GM03348 (cell line): ENCODE results near the gene DNAJA3.

Experiments used
- DNase-seq: peaks from one replicate; pipeline ENCODE4 v3.0.0; 2012; ENCODE audit warnings: low spot score

DNAJA3 gene

DNA sequence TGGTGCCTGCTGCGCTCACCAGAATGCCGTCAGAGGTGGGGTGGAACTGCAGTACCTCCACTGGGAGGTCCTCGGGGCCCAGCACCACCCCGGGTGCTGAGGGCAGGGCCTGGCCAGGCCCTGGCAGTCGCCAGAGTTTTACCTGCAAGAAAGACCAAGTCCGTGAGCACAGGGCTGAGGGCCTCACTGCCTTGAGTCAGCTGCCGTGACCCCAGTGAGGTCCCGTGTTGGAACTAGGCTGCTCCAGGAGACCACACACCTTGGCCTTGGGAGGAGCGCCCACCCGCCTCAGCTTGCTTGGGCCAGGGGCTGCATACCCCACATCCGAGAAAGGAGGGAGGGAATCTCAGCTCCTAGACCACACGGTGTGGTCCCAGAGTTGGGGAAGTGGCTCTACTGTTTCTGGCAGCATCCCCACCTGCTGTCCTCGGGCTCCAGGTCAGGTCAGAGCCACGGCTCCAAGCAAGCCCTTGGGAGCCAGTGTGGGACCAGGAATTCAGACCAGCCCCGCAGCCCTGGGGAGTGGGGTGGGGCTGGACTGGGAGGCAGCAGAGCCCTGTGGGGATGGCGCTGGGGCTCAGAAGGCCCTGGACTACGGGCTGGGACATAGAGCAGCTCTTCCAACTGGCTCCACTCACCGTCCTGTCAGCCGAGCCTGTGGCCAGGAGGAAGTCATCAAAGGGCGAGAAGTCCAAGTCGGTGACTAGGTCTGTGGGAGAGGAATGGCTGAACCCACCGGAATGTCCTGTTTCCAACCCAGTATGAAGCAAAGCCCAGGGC lies 17.9 kb upstream of the DNAJA3 start:
- DNase-seq: no peak

DNA sequence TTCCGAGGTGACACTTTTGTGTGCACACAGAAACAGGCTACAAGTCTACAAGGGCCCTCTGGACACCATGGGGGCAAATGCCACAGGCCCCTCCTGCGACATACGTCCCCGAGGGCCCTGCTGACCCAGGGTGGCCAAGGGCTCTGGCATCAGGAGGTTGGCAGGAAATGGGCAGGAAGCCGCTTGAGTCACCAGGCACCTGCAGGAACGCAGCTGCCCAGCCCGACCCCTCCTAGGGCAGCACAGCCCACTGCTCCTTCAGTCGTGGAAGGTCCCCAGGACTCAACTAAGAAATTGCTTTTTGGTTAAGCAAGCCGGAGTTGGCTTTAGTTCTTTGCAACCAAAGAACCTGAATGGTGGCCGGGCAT lies 17.4 kb upstream of the DNAJA3 start:
- DNase-seq: no peak

DNA sequence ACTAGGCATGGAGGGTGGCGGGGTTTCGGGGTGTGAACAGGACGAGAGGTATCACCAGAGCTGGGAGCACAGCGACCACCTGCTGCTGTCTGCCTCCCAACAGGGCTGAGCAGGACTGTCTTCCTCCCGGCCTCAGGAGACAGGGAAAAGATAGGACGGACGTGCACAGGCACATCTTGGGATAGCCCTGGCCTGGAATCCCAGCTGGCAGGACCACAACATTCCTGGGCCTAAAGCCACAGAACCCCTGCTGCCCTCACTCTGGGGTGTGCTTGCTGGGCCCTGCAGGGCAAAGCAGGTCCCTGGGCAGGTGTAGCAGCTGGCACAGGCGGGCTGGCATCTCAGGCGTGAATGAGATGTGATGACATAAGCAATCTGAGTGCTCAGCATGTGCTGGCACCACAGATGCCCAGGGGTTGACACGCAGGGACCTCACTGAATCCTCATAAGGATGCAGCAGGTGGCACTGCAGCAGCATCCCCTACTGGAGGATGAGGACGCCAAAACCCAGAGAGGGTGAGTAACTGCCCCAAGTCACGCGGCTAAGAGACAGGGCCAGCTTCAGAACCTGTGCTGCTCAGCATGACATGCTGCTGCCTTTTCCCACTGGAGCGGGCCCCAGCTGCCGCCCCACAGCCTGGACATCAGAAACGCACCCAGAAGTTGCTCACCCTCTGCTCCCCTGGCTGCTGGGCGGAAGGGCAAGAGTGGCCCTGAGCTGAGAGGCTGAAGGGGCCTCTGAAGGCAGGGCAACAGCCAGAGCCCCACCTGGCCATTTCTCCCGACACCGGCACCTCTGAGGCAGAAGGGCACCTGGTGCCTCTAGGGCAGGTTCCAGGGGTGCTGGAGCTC lies 16.4 kb upstream of the DNAJA3 start:
- DNase-seq: no peak

- no peak for DNase-seq
These were observed 15.2 kb upstream of the DNAJA3 start for GRCh38 chr16:4410335-4411075.

DNA sequence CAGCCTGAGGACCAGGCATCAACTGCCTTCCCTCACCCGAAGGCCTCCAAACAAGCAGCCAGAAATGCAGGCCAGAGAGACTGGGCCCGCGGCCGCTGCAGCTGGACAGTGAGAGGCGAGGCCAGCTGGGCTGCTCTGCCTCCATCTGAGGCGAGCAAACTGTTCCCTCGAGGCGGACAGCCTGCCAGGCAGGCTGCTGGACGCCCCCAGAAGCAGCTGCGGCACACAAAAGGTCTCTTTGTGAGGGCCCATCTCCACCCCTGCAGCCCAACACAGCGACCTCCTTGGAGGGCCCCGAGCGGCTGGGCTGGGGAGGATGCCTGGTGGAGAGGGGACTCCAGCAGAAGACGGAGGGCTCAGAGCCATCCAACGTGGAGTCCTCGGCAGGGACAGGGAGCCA lies 14.0 kb upstream of the DNAJA3 start:
- no peak for DNase-seq

DNA sequence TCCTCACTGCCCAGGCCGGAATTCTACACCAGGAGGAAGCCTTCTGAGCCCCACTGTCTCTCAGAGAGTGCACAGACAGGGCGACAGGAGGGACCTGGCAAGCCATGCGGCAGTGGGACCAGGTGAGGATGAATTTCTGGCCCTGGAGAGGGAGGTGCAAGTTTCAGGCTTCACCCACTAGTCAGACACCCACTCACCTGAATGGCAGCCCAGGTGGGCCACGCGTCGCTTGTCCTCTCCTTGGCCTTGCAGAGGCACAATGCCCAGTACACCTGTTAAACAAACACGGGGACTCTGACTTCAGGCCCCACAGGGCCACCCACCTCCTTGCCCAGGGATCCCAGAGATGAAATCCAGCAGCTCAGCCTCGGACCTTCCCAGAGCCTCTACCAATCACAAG lies 13.5 kb upstream of the DNAJA3 start:
- no peak for DNase-seq

GRCh38 chr16:4412854-4413253 lies 12.8 kb upstream of the DNAJA3 start:
- no peak for DNase-seq

GRCh38 chr16:4414187-4414917 lies 11.3 kb upstream of the DNAJA3 start:
- DNase-seq: no peak

DNA sequence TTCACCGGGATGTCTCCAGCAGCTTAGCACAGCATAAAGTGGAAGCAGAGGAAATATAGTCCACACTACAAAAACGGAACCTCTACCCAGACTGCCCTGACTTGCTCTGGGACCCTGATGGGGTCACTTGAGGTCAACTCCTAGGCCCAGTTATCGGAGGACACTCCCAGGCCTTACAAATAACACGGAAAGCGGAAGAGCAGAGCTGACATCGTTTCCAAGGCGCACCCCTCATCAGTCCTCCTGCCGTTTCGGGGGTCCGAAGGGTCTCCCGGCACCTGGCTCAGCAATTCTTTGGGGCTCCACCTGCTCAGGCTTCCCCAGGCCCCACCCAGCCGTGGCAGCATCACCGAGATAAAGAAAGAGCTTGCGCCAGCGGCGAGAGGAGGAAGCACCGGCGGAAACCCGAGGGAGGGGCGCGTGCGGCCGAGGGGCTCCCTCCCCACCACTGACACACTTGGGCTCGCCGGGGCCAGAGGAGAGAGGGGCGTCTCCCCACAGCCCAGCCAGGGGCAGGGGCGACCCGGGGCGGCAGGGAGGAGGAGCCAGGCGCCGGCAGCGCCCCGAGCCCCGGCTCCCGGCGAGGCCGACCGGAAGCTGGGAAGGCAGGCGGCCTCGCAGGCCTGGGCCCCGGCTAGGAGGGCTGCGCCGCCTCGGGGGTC lies 10.0 kb upstream of the DNAJA3 start:
- DNase-seq: peak; percentile 64

DNA sequence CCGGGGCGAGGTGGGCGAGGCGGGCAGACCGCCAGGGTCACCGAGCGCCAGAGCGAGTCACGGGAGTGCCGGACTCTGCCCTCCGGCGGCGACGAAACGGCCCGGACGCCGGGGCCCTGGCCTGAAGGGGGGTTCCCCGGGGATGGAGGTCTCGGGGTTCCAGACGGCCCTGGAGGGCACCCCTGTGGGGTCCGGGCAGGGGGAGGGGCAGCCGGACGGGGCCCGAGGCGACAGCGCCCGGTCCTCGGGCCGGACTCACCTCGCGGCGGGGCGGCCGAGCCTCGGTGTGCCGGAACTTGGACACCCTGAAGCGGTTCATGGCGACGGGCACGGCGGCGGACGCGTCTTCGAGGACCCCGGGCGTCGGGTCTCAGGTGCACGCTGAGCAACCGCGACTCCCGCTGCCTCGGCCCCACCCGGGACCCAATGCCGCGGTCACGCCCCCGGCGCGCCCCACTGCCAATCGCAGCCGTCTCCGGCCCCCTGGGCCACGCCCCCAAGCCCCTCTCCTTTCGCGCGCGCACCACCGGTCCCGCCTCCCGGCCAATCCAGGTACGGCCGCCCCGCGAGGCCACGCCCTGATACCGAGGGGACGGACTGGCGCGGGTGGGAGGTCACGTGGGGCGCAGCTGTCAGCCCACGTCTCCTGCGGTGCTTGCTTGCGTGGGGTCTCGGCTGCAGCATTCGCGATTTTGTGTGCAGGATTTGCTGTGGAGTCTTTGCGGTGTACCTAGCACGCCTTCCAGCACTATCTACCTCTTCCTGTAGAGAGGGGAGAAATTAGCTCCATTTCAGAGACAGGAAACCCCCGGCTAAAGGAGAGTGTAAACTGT lies 9.3 kb upstream of the DNAJA3 start, which contains the start of gene CORO7:
CORO7 (minus strand) TSS at position 397 of the 833 bp plus-strand sequence; CDS start at position 319, 78 bp downstream.
- DNase-seq: peak; percentile 99

DNA sequence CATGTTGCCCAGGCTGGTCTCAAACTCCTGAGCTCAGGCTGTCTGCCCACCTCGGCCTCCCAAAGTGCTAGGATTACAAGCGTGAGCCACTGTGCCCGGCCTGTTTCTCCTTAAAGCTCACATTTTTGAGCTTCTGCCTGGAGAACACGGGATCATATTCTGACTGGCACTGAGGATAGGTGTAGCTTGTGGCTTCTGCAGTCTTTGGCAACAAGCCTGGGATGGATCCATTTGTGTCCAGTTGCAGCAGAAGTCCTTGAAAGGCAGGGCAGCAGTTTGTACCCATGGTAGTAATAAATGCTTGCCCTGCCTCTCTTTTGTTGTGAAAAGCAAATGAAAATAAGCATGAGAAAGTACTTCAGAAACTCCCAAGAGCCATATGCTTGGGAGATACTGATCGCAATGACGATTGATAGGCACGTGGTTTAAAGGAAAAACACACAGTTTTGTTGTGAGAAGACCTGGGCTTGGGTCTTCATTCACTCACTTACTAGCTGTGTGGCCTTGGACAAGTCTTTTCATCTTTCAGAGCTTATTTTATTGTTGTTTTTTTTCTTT lies 6.2 kb upstream of the DNAJA3 start:
- DNase-seq: no peak

- DNase-seq: no peak
These were observed 5.1 kb upstream of the DNAJA3 start for GRCh38 chr16:4420505-4421105.

DNA sequence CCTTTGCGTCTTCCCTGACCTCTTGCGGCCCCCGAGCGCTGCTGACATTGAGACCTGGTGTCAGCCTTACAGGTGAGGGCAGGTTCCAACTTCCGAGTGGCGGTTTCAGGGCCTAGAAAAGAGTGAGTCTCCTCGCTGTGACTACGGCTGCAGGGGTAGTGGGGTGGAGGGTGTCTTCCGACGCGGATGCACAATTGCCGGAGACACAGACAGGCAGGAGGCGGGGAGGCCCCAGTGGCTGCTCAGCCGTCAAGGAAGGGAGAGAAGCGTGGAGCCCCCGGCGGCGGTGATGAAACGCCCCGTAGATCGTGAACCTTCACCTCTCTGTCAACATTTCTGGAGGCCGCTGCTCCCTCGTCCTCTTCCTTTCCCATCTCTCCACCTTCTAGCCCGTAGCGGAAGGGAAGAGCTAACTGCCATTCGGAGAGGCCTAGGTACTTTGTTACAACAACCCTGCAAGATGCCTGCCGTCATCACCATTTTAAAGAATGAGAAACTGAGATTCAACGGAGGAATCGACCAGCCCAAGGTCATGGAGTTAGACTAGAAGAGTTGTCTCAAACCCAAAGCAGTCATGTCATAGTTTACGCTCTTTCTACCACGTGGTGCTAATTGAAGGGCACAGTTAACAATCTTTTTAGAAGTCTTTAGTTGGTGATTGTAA lies 485 bp downstream of the DNAJA3 start:
- peak; percentile 39 for DNase-seq

DNA sequence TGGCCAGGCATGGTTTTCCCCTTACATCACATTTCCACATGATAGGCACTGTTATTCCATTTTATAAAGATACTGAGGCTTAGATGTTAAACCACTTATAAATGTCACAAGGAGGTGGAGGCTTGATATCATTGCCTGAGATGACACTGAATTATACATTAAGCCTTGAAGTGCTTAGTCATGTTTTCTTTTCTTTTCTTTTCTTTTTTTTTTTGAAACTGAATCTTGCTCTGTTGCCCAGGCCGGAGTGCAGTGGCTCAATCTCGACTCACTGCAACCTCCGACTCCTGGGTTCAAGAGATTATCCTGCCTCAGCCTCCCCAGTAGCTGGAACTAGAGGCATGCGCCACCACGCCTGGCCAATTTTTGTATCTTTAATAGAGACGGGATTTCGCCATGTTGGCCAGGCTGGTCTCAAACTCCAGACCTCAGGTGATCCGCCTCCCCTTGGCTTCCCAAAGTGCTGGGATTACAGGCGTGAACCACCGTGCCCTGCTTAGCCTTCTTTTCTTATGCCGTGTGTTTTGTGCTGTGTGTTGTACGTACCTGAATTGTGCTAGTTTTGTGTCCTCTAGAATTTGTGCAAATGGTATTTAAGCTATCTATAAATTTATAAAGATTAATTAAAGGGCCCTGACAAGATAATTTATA lies 1.2 kb downstream of the DNAJA3 start:
- no peak for DNase-seq

GRCh38 chr16:4428500-4428899 lies 2.8 kb downstream of the DNAJA3 start:
- DNase-seq: no peak

GRCh38 chr16:4431023-4431422 lies 5.4 kb downstream of the DNAJA3 start:
- DNase-seq: no peak

DNA sequence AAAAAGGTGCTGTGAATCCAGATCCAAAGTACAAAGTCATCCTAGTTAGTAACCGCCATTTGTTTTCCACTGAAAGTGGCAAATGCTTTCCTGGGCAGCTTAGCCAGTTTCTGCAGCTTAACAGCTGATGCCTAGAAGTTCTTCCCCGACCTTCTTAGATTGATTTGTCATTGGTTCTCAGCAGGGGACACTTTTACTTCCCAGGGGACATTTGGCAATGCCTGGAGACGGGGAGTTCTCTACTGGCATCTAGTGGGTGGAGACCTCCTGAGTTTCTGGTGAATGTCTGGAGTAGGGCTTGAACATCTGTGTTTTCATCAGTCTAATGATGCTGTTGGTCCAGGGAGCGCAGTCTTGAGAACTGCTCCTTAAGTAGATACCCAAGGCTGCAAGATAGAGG lies 7.6 kb downstream of the DNAJA3 start:
- DNase-seq: no peak

DNA sequence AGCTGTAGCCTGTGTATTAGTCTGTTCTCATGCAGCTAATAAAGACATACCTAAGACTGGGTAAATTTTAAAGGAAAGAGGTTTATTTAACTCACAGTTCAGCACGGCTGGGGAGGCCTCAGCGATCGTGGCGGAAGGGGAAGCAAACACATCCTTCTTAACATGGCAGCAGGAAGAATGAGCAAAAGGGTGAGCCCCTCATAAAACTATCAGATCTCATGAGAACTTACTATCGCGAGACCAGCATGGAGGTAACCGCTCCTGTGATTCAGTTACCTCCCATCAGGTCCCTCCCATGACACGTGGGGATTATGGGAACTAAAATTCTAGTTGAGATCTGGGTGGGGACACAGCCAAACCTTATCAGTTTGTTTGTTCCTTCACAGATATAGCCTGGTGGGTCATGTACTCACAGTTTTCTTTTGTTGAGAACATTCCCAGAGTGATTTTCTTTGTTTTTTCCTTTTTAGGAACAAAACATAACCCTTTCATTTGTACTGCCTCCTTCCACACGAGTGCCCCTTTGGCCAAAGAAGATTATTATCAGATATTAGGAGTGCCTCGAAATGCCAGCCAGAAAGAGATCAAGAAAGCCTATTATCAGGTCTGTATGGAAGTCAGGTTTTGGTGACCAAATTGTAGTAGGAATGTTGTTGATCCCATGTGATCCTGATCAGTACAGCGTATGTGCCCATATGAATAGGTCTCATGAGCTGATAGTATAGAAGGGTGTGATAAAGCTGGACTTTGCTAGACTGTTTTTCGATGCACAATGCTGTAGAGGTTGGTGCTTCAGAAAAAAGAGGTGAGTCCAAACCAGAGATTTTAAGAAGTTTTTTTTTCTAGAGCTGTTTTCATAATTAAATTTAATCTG lies 8.5 kb downstream of the DNAJA3 start:
- no peak for DNase-seq
